GM23338 (cell line): ENCODE data around the gene IBTK. TPM values are rescaled to one million over a fixed set of nuclear protein-coding genes. Genes with fewer than 3 reads are reported as not detected.

Experiments used
- ATAC-seq: fragments of 200-7000 bp; cut with Tn5 transposase; 3 replicates; pipeline ENCODE4 v1.9.1; 2020
- DNase-seq: peaks from one replicate; pipeline ENCODE4 v3.0.0-alpha.2; 2015; ENCODE audit warnings: low spot score
- H2AFZ ChIP-seq: fragments of 200-600 bp; sonication (generic); 2 replicates; pipeline ENCODE4 v1.8.0; 2016; ENCODE audit warnings: antibody characterized with exemption, mild to moderate bottlenecking, moderate library complexity
- H3F3A ChIP-seq: fragments of 200-600 bp; sonication (generic); replicated peaks from 2 replicates; pipeline ENCODE4 v1.8.0; 2017; ENCODE audit warnings: antibody characterized with exemption, mixed run types, low read depth
- H3K27ac ChIP-seq: fragments of 200-600 bp; sonication (generic); 2 replicates; pipeline ENCODE4 v1.6.1; 2016; ENCODE audit warnings: low read depth
- H3K27me3 ChIP-seq: fragments of 200-600 bp; sonication (generic); 2 replicates; pipeline ENCODE4 v1.8.0; 2016; ENCODE audit warnings: mild to moderate bottlenecking, mixed run types, moderate library complexity; ENCODE audit not compliant: insufficient read depth
- H3K36me3 ChIP-seq: fragments of 200-600 bp; sonication (generic); 2 replicates; pipeline ENCODE4 v1.8.0; 2016; ENCODE audit warnings: mild to moderate bottlenecking; ENCODE audit not compliant: insufficient read depth
- H3K4me1 ChIP-seq: fragments of 200-600 bp; sonication (generic); 2 replicates; pipeline ENCODE4 v1.8.0; 2016; ENCODE audit warnings: mild to moderate bottlenecking, moderate library complexity; ENCODE audit not compliant: insufficient read depth
- H3K4me2 ChIP-seq: fragments of 200-600 bp; sonication (generic); 2 replicates; pipeline ENCODE4 v1.7.1; 2017; ENCODE audit warnings: mixed run types
- H3K4me3 ChIP-seq: fragments of 200-600 bp; sonication (generic); 2 replicates; pipeline ENCODE4 v1.6.1; 2016; ENCODE audit warnings: mixed run types
- H3K79me2 ChIP-seq: fragments of 200-600 bp; sonication (generic); replicated peaks from 2 replicates; pipeline ENCODE4 v1.8.0; 2017; ENCODE audit warnings: mild to moderate bottlenecking; ENCODE audit not compliant: insufficient read depth
- H3K9me2 ChIP-seq: fragments of 200-600 bp; sonication (generic); 2 replicates; pipeline ENCODE4 v1.8.0; 2017; ENCODE audit not compliant: insufficient read depth
- H4K20me1 ChIP-seq: fragments of 200-600 bp; sonication (generic); replicated peaks from 2 replicates; pipeline ENCODE4 v1.8.0; 2017; ENCODE audit warnings: mild to moderate bottlenecking; ENCODE audit not compliant: insufficient read depth
- H3K27ac Mint-ChIP-seq: 2 replicates; pipeline ENCODE4 v1.8.0; 2020; ENCODE audit warnings: inconsistent platforms, mild to moderate bottlenecking, moderate library complexity, mixed read lengths
- H3K27me3 Mint-ChIP-seq: 3 replicates; pipeline ENCODE4 v1.8.0; 2022; ENCODE audit warnings: low read depth, mild to moderate bottlenecking, moderate library complexity, mixed read lengths, inconsistent platforms; ENCODE audit not compliant: insufficient read depth, poor library complexity
- H3K36me3 Mint-ChIP-seq: 3 replicates; pipeline ENCODE4 v1.8.0; 2021; ENCODE audit warnings: low read depth, mild to moderate bottlenecking, inconsistent platforms, moderate library complexity, mixed read lengths
- H3K4me1 Mint-ChIP-seq: 3 replicates; pipeline ENCODE4 v1.8.0; 2020; ENCODE audit warnings: mild to moderate bottlenecking, inconsistent platforms, mixed read lengths
- H3K4me3 Mint-ChIP-seq: 3 replicates; pipeline ENCODE4 v1.8.0; 2021; ENCODE audit warnings: moderate library complexity, mild to moderate bottlenecking, inconsistent platforms, mixed read lengths
- H3K9me3 Mint-ChIP-seq: 3 replicates; pipeline ENCODE4 v1.8.0; 2020; ENCODE audit warnings: moderate library complexity, mild to moderate bottlenecking, inconsistent platforms, mixed read lengths
- CREB1 ChIP-seq: fragments of 250-450 bp; sonication (Bioruptor Pico); IDR thresholded peaks from 2 replicates; pipeline ENCODE4 v1.5.0; 2020; ENCODE audit warnings: low read depth, mild to moderate bottlenecking, moderate library complexity
- EZH2 ChIP-seq: fragments of 200-600 bp; sonication (generic); IDR thresholded peaks from one replicate; pipeline ENCODE4 v1.8.0; 2017; ENCODE audit warnings: antibody characterized with exemption, mild to moderate bottlenecking, low read depth; ENCODE audit not compliant: unreplicated experiment
- EZH2phosphoT487 ChIP-seq: fragments of 200-600 bp; sonication (generic); IDR thresholded peaks from one replicate; pipeline ENCODE4 v1.8.1; 2018; ENCODE audit warnings: antibody characterized with exemption; ENCODE audit not compliant: unreplicated experiment
- JUNB ChIP-seq: IDR thresholded peaks from one replicate; pipeline ENCODE4 v1.6.1; 2016; ENCODE audit warnings: antibody characterized with exemption; ENCODE audit not compliant: unreplicated experiment
- NANOG ChIP-seq: IDR thresholded peaks from 2 replicates; pipeline ENCODE4 v1.6.1; 2016; ENCODE audit warnings: antibody characterized with exemption, borderline replicate concordance
- POLR2AphosphoS5 ChIP-seq: IDR thresholded peaks from 2 replicates; pipeline ENCODE4 v1.6.1; 2016; ENCODE audit warnings: antibody characterized with exemption, low read depth
- STAT1 ChIP-seq: IDR thresholded peaks from one replicate; pipeline ENCODE4 v1.6.1; 2016; ENCODE audit warnings: antibody characterized with exemption; ENCODE audit not compliant: unreplicated experiment
- ZNF114 ChIP-seq: fragments of 250-450 bp; sonication (Bioruptor Pico); IDR thresholded peaks from 2 replicates; pipeline ENCODE4 v1.5.0; 2020; ENCODE audit warnings: mild to moderate bottlenecking, moderate library complexity
- ZNF331 ChIP-seq: fragments of 250-450 bp; sonication (Bioruptor Pico); IDR thresholded peaks from 2 replicates; pipeline ENCODE4 v1.5.0; 2020; ENCODE audit warnings: low read depth, mild to moderate bottlenecking, moderate library complexity
- polyA plus RNA-seq: library from polyadenylated mRNA; unstranded; fragments of >200 nt; fragmentation: Nextera tagmentation; extraction: Ambion mirVana; gene quantifications from 2 replicates; pipeline ENCODE4 v1.2.1, GENCODE V29; 2016
- total RNA-seq: library from RNA; depleted of rRNA; stranded (reverse); fragments of >200 nt; shearing (Covaris generic); gene quantifications from 2 replicates; pipeline ENCODE4 v1.2.3, GENCODE V29; 2014
- TF ChIP-seq, protein P1 (sequence below): fragments of 250-450 bp; sonication (Bioruptor Pico); IDR thresholded peaks from 2 replicates; pipeline ENCODE4 v1.5.0; 2020; ENCODE audit warnings: mild to moderate bottlenecking, moderate library complexity
- TF ChIP-seq, protein P2 (sequence below): IDR thresholded peaks from one replicate; pipeline ENCODE4 v1.6.1; 2018; ENCODE audit warnings: antibody characterized with exemption; ENCODE audit not compliant: unreplicated experiment
- TF ChIP-seq, protein P3 (sequence below): IDR thresholded peaks from 2 replicates; pipeline ENCODE4 v1.6.1; 2016; ENCODE audit warnings: antibody characterized with exemption
- TF ChIP-seq, protein P4 (sequence below), 2 experiments: fragments of 200-600 bp in 1 of 2; sonication (generic) in 1 of 2; conservative IDR thresholded peaks; 2 replicates each; pipeline versions ENCODE4 v1.5.1 to v1.6.1; 2016 to 2017; ENCODE audit warnings: antibody characterized with exemption in 2 of 2, low read depth in 2 of 2, mild to moderate bottlenecking in 2 of 2, moderate library complexity in 1 of 2

IBTK gene
- total and polyA plus RNA-seq, 2 experiments from 2014 or later = 16.0 to 28.7 TPM

DNA sequence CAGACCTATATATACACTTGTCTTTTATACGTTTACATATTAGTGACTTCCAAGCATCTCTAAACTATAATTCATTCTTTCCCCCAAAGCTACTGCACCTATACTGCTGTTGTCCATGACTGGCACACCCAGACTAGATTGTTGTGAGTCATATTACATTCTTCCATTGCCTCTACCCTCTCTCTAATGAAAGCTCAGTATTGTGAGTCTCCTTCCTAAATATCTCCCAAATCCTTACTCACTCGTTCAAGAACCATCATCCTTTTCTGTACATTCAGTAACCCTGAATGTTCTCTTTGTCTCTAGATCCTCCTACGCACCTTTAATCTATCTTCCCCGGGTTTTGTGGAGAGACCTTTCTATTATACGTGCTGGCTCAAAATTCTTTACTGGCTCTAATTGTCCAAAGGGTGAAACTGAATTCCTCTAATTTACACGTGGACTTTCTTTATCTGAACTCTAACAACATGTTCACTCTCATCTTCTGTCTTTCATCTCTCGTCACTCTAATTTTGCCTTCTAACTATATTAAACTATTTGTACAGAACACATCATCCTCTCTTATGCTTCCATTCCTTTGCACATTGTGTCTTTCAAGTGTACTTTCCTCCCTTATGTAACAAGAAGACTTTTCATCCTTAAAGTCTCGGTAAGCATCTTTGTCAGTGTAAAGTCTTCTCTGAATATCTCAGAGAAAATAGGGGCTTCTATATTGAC is 109.3 kb downstream of the IBTK start:
- Histone ChIP-seq H3K4me2 (no peak overlapping the region), H3K36me3 (no peaks in the 10 kb centered on the region), H3K9me2 (no peaks in the 10 kb centered on the region), H3K4me3 (no peak overlapping the region), H4K20me1 (no peaks in the 10 kb centered on the region), H3K4me1 (no peaks in the 10 kb centered on the region), H2AFZ (no peak overlapping the region), H3K27ac (no peak overlapping the region), H3K79me2 (no peaks in the 10 kb centered on the region), H3F3A (no peaks in the 10 kb centered on the region), H3K27me3 (no peaks in the 10 kb centered on the region)
- Mint-ChIP-seq H3K36me3 (no peaks in the 10 kb centered on the region), H3K4me1 (no peaks in the 10 kb centered on the region), H3K4me3 (no peak overlapping the region), H3K9me3 (no peaks in the 10 kb centered on the region), H3K27ac (no peak overlapping the region), H3K27me3 (peaks cover 3% of the 10 kb centered on the region)
- no peak for DNase-seq
- no peak for ATAC-seq
- TF ChIP-seq JUNB (no peak), POLR2AphosphoS5 (no peak), CREB1 (no peak), ZNF114 (no peak), EZH2phosphoT487 (no peak), STAT1 (no peak), NANOG (no peak), ZNF331 (CRISPR knock-in tag) (no peak), EZH2 (no peak)
- TF ChIP-seq, protein P1, sequence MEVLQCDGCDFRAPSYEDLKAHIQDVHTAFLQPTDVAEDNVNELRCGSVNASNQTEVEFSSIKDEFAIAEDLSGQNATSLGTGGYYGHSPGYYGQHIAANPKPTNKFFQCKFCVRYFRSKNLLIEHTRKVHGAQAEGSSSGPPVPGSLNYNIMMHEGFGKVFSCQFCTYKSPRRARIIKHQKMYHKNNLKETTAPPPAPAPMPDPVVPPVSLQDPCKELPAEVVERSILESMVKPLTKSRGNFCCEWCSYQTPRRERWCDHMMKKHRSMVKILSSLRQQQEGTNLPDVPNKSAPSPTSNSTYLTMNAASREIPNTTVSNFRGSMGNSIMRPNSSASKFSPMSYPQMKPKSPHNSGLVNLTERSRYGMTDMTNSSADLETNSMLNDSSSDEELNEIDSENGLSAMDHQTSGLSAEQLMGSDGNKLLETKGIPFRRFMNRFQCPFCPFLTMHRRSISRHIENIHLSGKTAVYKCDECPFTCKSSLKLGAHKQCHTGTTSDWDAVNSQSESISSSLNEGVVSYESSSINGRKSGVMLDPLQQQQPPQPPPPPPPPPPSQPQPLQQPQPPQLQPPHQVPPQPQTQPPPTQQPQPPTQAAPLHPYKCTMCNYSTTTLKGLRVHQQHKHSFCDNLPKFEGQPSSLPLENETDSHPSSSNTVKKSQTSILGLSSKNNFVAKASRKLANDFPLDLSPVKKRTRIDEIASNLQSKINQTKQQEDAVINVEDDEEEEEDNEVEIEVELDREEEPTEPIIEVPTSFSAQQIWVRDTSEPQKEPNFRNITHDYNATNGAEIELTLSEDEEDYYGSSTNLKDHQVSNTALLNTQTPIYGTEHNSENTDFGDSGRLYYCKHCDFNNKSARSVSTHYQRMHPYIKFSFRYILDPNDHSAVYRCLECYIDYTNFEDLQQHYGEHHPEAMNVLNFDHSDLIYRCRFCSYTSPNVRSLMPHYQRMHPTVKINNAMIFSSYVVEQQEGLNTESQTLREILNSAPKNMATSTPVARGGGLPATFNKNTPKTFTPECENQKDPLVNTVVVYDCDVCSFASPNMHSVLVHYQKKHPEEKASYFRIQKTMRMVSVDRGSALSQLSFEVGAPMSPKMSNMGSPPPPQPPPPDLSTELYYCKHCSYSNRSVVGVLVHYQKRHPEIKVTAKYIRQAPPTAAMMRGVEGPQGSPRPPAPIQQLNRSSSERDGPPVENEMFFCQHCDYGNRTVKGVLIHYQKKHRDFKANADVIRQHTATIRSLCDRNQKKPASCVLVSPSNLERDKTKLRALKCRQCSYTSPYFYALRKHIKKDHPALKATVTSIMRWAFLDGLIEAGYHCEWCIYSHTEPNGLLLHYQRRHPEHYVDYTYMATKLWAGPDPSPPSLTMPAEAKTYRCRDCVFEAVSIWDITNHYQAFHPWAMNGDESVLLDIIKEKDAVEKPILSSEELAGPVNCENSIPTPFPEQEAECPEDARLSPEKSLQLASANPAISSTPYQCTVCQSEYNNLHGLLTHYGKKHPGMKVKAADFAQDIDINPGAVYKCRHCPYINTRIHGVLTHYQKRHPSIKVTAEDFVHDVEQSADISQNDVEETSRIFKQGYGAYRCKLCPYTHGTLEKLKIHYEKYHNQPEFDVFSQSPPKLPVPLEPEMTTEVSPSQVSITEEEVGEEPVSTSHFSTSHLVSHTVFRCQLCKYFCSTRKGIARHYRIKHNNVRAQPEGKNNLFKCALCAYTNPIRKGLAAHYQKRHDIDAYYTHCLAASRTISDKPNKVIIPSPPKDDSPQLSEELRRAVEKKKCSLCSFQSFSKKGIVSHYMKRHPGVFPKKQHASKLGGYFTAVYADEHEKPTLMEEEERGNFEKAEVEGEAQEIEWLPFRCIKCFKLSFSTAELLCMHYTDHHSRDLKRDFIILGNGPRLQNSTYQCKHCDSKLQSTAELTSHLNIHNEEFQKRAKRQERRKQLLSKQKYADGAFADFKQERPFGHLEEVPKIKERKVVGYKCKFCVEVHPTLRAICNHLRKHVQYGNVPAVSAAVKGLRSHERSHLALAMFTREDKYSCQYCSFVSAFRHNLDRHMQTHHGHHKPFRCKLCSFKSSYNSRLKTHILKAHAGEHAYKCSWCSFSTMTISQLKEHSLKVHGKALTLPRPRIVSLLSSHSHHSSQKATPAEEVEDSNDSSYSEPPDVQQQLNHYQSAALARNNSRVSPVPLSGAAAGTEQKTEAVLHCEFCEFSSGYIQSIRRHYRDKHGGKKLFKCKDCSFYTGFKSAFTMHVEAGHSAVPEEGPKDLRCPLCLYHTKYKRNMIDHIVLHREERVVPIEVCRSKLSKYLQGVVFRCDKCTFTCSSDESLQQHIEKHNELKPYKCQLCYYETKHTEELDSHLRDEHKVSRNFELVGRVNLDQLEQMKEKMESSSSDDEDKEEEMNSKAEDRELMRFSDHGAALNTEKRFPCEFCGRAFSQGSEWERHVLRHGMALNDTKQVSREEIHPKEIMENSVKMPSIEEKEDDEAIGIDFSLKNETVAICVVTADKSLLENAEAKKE = no peak
- TF ChIP-seq, protein P2, sequence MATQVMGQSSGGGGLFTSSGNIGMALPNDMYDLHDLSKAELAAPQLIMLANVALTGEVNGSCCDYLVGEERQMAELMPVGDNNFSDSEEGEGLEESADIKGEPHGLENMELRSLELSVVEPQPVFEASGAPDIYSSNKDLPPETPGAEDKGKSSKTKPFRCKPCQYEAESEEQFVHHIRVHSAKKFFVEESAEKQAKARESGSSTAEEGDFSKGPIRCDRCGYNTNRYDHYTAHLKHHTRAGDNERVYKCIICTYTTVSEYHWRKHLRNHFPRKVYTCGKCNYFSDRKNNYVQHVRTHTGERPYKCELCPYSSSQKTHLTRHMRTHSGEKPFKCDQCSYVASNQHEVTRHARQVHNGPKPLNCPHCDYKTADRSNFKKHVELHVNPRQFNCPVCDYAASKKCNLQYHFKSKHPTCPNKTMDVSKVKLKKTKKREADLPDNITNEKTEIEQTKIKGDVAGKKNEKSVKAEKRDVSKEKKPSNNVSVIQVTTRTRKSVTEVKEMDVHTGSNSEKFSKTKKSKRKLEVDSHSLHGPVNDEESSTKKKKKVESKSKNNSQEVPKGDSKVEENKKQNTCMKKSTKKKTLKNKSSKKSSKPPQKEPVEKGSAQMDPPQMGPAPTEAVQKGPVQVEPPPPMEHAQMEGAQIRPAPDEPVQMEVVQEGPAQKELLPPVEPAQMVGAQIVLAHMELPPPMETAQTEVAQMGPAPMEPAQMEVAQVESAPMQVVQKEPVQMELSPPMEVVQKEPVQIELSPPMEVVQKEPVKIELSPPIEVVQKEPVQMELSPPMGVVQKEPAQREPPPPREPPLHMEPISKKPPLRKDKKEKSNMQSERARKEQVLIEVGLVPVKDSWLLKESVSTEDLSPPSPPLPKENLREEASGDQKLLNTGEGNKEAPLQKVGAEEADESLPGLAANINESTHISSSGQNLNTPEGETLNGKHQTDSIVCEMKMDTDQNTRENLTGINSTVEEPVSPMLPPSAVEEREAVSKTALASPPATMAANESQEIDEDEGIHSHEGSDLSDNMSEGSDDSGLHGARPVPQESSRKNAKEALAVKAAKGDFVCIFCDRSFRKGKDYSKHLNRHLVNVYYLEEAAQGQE = no peak
- TF ChIP-seq, protein P3, sequence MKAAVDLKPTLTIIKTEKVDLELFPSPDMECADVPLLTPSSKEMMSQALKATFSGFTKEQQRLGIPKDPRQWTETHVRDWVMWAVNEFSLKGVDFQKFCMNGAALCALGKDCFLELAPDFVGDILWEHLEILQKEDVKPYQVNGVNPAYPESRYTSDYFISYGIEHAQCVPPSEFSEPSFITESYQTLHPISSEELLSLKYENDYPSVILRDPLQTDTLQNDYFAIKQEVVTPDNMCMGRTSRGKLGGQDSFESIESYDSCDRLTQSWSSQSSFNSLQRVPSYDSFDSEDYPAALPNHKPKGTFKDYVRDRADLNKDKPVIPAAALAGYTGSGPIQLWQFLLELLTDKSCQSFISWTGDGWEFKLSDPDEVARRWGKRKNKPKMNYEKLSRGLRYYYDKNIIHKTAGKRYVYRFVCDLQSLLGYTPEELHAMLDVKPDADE = no peak
- TF ChIP-seq, protein P4, sequence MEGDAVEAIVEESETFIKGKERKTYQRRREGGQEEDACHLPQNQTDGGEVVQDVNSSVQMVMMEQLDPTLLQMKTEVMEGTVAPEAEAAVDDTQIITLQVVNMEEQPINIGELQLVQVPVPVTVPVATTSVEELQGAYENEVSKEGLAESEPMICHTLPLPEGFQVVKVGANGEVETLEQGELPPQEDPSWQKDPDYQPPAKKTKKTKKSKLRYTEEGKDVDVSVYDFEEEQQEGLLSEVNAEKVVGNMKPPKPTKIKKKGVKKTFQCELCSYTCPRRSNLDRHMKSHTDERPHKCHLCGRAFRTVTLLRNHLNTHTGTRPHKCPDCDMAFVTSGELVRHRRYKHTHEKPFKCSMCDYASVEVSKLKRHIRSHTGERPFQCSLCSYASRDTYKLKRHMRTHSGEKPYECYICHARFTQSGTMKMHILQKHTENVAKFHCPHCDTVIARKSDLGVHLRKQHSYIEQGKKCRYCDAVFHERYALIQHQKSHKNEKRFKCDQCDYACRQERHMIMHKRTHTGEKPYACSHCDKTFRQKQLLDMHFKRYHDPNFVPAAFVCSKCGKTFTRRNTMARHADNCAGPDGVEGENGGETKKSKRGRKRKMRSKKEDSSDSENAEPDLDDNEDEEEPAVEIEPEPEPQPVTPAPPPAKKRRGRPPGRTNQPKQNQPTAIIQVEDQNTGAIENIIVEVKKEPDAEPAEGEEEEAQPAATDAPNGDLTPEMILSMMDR (conservative IDR thresholded peaks at IDR 0.05; ENCODE audit: low read depth in 2 of 2) = no peak
